GM18519 (cell line): Measurements from ENCODE around the gene TMEM271.
"Not testable (repeated sequence)": the region's sequence is repeated elsewhere in the genome, so short reads cannot be mapped to it uniquely, and the experiment has no call there.

ENCODE experiments used
- ATAC-seq: cut with Tn5 transposase; IDR thresholded peaks from one replicate; pipeline ENCODE4 v1.9.1; 2021; ENCODE audit warnings: mild to moderate bottlenecking, moderate library complexity; ENCODE audit not compliant: unreplicated experiment, low FRiP score

The TMEM271 gene

DNA sequence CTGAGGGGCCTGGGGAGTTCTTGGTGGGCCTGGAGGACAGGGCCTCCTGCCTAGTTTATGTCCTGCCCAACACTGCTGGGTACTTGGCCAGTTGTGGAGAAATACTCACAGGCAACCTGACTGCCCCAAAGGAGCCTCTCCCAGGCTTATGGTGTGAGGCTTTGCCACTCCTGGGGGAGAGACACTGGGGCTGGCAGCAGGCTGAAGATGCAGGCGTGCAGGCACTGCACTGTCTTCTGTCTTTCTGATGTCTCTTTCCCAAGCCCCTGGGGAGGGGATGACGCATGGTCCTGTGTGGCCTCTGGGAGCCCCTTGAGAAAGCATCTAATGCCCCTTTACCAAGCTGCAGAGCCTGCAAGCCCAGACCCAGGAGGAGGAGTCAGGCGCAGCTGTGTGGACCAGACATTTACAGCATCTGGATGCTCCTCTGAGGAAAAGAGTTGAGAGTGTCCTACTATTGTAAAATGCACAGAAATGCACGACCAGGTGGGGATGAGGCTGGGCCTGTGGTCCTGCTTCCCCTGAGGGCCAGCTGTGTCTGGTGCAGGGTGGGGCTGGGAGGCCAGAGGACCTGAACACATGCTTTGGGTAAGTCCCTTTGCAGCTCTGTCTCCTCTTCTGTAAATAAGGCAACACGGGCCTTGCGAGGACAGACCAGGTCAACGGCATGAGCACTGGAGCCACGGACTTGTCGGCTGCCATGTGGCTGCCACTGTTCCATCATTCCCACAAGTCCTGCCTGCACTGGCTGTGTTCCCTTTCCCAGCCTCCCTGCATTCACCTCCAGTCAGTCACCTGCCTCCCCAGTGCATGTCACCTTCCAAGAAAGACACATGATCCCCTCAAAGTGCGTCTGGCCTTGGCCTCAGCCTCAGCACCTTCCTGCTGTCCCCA is 8.4 kb downstream of the TMEM271 start:
- ATAC-seq, result no peak

DNA sequence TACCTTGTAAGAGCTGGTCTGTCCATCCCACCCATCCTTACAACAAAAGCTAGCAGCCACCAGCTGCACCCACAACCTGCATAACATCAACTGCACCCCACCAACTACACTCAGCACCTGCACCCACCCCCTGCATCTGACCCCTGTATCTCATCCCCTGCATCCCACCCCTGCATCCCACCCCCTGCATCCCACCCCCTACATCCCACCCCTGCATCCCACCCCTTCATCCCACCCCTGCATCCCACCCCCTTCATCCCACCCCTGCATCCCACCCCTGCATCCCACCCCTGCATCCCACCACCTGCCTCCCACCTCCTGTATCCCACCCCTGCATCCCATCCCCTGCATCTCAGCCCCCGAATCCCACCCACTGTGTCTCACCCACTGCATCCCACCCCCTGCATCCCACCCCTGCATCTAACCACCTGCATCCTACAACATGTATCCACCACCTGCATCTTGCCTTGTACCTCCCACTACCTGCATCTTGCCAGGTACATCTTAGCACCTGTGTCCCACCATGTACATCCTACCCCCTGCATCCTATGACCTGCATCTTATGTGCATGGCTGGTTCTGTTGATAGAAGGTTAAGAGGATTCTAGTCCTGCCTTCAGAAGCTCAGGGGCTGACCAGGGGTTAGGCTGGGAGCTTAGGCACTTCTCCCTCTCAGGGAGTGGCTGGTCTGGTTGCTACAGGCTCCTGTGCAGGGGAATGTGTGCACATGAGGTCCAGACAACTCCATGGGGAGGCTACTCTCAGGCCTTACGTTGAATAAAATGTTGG is 9.4 kb downstream of the TMEM271 start:
- no peak for ATAC-seq

DNA sequence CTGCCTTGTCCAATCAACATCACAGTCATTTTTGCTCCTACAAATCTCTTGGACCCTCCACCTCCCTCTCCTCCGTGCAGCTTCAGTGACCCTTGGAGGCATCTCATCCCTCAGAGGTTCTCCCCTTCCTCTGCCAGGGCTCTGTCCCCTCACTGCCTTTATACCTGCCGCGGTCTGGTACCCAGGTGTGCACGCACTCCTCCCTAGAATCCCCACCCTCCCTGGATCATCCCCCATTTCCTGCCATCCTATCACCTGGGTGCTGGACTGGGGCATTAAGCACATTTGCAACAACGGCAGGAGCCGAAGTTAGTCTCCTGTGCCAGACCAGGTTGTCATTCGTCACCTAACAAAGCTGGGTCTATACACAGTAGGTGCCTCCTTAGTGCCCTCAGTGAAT is 10.1 kb downstream of the TMEM271 start:
- no peak for ATAC-seq

DNA sequence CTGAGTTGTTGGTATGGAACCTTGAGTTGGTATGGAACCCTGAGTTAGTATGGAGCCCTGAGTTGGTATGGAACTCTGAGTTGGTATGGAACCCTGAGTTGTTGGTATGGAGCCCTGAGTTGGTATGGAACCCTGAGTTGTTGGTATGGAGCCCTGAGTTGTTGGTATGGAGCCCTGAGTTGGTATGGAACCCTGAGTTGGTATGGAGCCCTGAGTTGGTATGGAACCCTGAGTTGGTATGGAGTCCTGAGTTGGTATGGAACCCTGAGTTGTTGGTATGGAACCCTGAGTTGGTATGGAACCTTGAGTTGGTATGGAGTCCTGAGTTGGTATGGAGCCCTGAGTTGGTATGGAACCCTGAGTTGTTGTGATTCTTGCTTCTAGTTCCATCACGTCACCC is 10.5 kb downstream of the TMEM271 start:
- not testable (repeated sequence) for ATAC-seq

DNA sequence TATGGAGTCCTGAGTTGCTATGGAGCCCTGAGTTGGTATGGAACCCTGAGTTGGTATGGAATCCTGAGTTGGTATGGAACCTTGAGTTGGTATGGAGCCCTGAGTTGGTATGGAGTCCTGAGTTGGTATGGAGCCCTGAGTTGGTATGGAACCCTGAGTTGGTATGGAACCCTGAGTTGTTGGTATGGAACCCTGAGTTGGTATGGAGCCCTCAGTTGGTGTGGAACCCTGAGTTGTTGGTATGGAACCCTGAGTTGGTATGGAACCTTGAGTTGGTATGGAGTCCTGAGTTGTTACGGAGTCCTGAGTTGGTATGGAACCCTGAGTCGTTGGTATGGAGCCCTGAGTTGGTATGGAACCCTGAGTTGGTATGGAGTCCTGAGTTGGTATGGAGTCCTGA is 13.6 kb downstream of the TMEM271 start:
- ATAC-seq, result not testable (repeated sequence)

DNA sequence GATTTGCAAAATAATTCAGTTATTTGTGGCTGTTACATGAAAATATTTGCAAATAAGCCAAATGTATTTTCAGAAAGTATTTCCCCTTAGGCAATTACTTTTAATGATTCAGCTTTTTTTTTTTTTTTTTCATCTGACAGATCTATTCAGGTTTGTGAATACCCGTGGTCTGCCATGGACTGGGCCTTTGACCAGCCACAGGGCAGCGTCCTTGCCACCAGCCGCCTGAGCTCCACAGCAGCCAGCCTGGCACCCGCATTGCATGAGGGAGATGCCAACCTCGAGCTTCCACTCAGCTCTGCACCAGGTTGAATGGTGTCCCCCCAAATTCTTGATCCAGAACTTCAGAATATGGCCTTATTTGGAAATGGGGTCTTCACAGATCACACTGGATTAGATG is 14.7 kb downstream of the TMEM271 start:
- ATAC-seq, result no peak

DNA sequence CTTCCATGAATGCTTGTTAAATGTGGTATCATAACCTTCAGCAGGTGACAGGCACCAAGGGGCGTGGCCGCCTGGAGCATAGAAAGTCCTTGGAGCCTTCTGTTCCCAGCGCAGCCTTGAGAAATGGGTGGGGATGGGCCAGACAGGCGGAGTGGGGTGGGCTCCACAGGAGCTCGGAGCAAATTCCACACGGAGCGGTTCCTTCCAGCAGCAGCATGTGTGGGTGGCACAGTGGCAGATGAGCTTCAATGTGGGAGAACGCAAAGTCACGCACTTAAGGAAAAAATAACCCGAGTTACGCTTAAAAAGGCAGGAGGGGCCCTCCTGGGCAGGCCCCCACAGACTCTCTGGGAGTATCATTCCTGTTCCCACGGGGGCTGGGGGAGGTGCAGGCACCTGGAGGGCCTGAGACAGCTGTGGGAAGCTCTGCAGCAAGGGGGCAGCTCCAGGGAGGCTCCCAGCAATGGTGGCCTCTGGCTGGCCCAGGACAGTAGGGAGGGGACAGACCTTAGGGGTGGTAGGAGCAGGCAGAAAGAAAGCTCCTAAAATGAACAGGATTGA is 15.3 kb downstream of the TMEM271 start:
- no peak for ATAC-seq

DNA sequence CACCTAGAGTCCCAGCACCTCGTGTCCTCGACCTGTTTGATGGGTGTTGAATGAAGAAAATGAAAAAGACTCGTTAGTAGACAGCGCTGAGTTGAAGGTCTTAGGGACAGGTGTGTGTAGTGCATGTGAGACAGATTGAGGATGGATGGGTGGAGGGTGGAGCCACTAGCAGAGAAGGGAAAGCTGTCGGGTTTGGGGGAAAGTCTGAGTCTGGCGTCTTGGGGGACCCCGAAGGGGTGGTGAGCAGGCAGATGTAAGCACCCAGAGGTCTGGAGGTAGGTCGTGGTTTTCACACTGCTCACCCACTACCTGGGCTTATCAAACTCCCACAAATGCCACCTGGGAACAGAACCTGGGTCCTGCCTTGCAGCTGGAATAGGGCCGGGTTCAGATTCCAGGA is 16.0 kb downstream of the TMEM271 start:
- no peak for ATAC-seq

DNA sequence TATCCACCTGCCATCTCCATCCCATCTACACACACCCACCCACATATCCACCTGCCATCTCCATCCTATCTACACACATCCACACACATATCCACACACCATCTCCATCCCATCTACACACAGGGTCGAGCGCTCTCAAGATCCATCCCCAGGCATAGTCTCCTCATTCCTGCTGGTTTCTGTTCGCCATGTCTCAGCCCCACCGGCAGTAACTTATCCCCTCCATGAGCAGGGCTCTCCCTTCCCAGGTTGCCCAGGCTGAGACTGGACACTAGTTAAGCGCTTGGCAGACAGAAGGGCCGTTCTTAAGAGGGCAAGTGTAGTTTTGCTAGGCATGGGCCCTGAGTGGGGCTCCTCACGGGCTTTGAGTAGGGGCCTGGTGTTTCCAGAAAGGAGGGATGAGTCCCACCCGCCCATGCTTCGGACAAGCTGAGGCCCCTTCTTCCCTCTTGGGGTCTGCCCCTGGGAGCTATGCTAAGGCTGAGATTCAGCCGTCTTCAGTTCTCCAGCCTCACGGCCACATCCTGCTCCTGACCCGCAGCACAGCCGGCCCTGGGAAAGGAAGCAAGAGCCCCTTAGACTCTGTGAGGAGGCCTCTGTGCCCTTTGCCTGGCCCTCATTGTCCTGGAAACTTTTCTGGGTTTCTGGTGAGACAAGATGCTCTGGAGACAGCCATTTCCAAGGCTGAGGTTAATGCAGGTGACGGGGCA is 20.4 kb downstream of the TMEM271 start:
- ATAC-seq, result no peak

DNA sequence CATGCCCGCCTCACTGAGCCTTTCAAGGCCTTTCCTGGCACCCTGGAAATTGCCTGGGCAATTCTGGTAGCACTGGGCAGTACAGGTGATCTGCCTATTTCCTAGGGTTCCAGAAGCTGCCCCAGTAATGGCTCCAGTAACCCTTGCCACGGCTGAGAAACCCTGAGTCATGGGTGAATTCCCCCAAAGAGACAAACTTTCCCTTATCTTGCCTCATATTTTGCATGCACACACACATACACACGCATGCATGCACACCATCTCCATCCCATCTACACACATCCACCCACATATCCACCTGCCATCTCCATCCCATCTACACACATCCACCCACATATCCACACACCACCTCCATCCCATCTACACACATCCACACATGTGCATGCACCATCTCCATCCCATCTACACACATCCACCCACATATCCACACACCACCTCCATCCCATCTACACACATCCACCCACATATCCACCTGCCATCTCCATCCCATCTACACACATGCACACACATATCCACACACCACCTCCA is 21.2 kb downstream of the TMEM271 start:
- ATAC-seq, result not testable (repeated sequence)

DNA sequence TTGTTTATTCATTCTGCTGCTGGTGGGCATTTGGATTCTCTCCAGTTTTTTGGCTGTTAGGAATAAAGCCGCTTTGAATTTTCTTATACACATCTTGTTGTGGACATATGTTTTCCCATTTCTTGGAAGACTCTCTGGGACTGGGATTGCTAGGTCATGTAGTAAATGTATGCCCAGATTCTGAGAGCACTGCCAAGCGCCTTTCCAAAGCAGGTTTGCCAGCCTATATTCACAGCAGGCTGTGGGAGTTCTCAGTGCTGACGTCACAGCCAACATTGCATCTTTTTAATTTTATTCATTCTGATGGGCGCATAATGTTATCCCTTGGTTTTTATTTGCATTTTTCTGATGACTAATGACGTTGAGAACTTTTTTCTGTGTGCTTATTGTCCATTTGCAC is 24.1 kb downstream of the TMEM271 start:
- no peak for ATAC-seq

DNA sequence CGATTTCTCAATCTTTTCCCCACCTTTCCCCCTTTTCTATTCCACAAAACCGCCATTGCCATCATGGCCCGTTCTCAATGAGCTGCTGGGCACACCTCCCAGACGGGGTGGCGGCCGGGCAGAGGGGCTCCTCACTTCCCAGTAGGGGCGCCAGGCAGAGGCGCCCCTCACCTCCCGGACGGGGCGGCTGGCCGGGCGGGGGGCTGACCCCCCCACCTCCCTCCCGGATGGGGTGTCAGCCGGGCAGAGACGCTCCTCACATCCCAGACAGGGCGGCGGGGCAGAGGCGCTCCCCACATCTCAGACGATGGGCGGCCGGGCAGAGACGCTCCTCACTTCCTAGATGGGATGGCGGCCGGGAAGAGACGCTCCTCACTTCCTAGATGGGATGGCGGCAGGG is 25.8 kb downstream of the TMEM271 start:
- ATAC-seq, result not testable (repeated sequence)

DNA sequence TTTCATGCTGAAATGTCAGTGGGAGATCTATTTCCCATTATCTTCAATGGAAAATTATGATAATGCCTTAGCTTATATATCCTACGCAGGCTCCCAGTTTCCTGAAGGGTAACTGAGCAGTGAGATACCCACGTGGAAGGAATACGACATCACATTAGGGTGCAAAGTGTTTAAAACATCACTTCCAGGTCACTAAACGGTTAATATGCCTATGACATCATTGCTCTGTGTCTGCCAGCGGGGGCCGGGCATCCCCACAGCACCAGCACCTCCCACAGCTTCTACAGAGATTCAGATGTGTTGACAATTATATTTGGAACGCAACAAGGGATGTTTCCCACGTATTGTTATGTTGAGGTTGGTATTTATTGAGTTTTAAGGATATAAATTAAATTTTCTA is 27.1 kb downstream of the TMEM271 start:
- no peak for ATAC-seq

DNA sequence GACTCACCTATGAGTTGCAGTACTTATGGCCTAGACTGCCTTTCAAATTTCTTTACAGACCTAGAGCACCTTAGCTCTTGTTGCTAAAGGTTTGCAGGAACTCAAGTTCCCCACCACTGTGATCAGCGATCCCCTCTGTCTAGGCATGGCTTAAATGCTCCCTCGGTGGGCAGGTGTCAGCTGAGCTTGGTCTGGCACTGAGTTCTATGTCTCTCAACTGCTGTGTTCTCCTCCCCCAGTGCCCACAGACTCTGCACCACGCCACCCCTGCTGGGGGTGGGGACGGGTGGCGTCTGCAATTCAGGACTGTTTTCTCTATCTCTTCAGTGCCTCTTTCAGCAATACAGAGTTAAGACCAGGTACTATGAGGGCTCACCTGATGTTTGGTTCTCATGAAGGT is 30.5 kb downstream of the TMEM271 start:
- no peak for ATAC-seq

DNA sequence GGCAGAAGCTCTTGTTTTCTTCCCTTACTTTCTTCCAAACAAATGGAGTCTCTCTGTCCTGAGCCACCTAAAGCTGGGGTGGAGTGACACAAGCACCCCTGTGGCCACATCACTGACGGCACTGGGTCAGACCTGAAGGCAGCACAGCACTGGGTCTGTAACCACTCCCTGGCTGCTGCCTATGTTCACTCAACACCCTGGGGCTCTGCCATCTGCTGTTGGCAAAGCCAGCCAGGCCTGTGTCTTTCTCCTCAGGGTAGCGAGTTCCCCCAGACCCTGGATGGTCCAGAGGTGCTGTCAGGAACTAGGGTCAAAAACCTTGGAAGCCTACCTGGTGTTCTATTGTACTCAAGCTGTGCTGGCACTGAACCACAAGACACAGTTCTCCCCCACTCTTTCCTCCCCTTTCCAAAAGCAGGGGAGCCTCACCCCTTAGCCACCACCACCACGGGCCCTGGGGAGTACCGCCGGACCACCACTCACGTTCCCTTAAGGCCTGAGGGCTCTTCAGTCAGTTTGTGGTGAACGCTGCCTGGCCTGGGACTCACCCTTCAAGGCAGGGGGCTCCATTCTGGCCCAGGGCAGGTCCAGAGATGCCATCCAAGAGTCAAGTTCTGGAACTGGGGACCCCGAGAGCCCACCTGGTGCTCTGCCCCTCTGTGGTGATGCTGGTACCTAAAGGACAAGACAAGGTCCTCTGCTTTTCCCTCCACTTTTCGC is 31.5 kb downstream of the TMEM271 start:
- ATAC-seq, result no peak

DNA sequence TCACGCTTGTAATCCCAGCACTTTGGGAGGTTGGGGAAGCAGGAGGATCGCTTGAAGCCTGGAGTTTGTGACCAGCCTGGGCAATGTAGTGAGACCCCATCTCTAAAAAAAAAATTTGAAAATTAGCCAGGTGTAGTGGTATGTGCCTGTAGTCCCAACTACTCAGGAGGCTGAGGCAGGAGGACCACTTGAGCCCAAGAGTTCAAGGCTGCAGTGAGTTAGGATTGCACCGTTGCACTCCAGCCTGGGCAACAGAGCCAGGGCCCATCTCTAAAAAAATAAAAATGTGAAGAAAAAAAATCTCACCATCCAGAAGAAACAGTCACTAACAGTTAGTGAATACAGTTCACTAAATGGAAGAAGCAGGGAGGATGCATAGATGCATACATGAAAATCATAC is 34.8 kb downstream of the TMEM271 start:
- no peak for ATAC-seq

DNA sequence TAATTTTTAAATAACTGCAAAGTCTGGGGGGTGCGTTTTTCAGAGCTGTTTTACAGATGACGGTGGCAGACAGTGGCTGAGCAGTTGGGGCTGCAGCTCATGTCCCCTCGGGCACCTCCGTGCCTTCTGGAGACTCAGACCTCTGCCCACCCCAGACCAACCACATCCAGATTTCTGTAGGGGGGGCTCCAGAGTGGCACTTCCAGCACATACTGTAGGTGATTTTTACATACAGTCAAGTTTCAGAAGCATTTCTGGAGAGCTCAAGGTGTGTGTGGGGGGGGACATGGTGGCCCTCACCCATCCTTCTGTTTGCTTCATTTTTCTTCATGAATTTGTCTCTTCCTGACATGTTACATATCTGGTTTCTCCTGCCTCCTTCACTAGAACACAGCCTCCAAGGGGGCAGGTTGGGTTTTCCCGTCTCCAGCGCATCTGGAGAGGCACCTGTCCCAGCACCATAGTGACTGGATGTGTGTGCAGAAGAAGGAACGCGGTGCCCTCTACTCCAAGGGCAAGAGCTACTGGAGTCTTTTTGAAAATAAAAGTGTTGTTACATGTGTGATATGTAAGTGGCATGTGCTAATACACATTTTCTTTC is 37.5 kb downstream of the TMEM271 start:
- no peak for ATAC-seq

DNA sequence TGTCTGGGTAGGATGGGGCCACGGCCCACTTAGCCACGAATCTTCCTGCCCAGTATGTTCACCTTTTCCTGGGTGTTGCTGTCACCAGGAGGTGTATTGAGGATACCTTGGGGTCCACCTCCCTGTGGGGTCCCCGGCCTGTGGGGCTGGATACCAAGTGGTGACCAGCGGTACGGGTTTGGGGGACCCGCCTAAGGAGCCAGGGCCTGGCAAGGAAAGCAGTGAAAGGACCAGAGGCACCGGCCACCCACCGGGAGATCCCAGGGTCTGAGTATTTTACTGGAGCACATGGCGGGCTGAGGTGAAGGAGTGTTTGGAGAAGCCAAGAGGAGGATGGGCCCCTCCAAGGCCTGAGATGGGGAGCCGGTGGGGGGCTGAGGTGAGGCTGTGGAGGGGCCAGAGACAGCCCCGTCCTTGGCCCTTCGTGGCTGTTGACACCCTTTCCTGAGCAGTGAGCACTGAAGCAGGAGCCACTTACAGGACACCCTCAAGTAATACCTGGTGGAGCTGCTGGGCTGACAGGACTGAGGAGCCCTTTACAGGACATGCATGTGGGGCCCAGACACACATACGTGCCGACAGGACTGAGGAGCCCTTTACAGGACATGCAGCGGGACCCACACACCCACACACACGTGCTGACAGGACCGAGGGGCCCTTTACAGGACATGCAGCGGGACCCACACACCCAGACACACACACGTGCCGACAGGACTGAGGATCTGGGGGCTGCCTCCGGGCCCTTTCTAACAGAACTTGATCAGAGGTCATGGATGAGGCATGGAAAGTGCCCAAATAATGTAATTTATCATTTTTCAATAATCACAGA is 38.4 kb downstream of the TMEM271 start:
- ATAC-seq, result no peak
